Motor neuron (in vitro differentiated cells): Measurements from ENCODE around the gene EOLA1. TPM values are rescaled to one million over a fixed set of nuclear protein-coding genes. Genes with fewer than 3 reads are reported as not detected.
A peak's percentile ranks its signal among the peaks of the same experiment; 100 is the strongest.
"Not testable (repeated sequence)": the region's sequence is repeated elsewhere in the genome, so short reads cannot be mapped to it uniquely, and the experiment has no call there.

ENCODE experiments used
- ATAC-seq, 8 experiments: fragments of 200-7000 bp; cut with Tn5 transposase; replicated peaks in 6 of 8; 2 replicates each; pipeline ENCODE4 v1.8.0; 2021; ENCODE audit warnings: mild to moderate bottlenecking in 8 of 8, moderate library complexity in 8 of 8
- H3K27ac ChIP-seq, 2 donors: fragments of 250-450 bp; sonication (Bioruptor Pico); 2 replicates each; pipeline ENCODE4 v1.9.0; 2021; ENCODE audit warnings: antibody characterized with exemption in 2 of 2, mild to moderate bottlenecking in 2 of 2, moderate library complexity in 1 of 2
- H3K4me1 ChIP-seq, 2 donors: fragments of 250-450 bp; sonication (Bioruptor Pico); replicated peaks in 1 of 2; 2 replicates each; pipeline ENCODE4 v1.6.1; 2021; ENCODE audit warnings: antibody characterized with exemption in 2 of 2, mild to moderate bottlenecking in 2 of 2, moderate library complexity in 1 of 2
- H3K4me3 ChIP-seq, 5 donors: fragments of 250-450 bp; sonication (Bioruptor Pico); 2 replicates each; pipeline ENCODE4 v1.9.0; 2021; ENCODE audit warnings: antibody characterized with exemption in 5 of 5, mild to moderate bottlenecking in 5 of 5, moderate library complexity in 4 of 5
- WGBS, 10 experiments: fragments of 450-650 bp; shearing (Covaris generic); methylation state at CpG; one replicate each; pipeline ENCODE4 v1.0.0; 2022; 5-methylcytosine and 5-hydroxymethylcytosine counted together
- in situ Hi-C, 9 experiments: fragments of 400-800 bp; cut with MboI; loops; one replicate each; pipeline ENCODE4 v1.15.0; 2021; ENCODE audit warnings: low sequenced_read_pairs in 9 of 9, low pct_unique_long_range_greater_than_20kb in 2 of 9; ENCODE audit not compliant: unreplicated experiment in 9 of 9
- total RNA-seq, 8 experiments: library from RNA; unstranded; fragments of 300-600 nt; gene quantifications; 2 replicates each; pipeline versions ENCODE4 v1.2.3 to v1.2.4, GENCODE V29; 2022

EOLA1 gene
- total RNA-seq, 8 experiments from 2014 or later: 14.6 to 25.7 (median 17.3) TPM

GRCh38 chrX:149518236-149518635 lies 22.6 kb upstream of the EOLA1 start:
- WGBS, 10 experiments: 41 to 100% (median 74%) methylated on average over 1 to 6 of the region's 7 CpGs; no CpG with 5 or more reads in 4 of the 10 experiments
- Histone ChIP-seq H3K4me3 (no peak overlapping the region), H3K27ac (no peak overlapping the region), H3K4me1 (no peaks in the 10 kb centered on the region)
- in situ Hi-C loops: no loop called here
- no peak for ATAC-seq

GRCh38 chrX:149520636-149521277 lies 20.1 kb upstream of the EOLA1 start:
- 25 to 96% (median 84%) methylated on average over 3 of the region's 3 CpGs; no CpG with 5 or more reads in 6 of the 10 experiments for whole genome bisulfite sequencing, 10 experiments
- H3K4me3 ChIP-seq, H3K4me1 ChIP-seq, ATAC-seq, in situ Hi-C loops, H3K27ac ChIP-seq: not testable (repeated sequence)

GRCh38 chrX:149521438-149521837 lies 19.4 kb upstream of the EOLA1 start:
- in situ Hi-C loops: no loop called here
- Histone ChIP-seq H3K27ac (no peak overlapping the region), H3K4me1 (peaks cover 6 to 7% of the 10 kb centered on the region in 2 donors), H3K4me3 (no peak overlapping the region)
- WGBS, 10 experiments: 0 to 100% (median 22%) methylated on average over 1 to 9 of the region's 9 CpGs; no CpG with 5 or more reads in 3 of the 10 experiments
- no peak for ATAC-seq

DNA sequence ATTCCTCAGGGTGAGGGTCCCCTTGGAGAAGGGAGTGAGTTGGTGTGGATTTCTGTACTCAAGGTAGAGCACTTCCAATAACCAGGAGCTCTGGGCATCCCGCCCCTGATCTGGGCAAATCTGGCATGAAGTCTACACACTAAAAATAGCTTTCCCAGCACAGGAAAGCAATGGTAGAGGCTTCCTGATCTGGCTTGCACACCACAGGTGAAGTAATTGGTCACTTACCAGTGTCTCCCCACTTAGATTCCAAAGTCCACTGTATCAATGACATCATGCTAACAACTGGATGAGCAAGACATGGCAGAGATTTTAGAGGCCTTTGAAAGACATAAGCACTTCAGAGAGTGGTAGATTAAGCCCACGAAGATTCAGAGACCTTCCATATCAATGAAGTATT lies 17.9 kb upstream of the EOLA1 start:
- in situ Hi-C loops: no loop called here
- H3K27ac ChIP-seq: no peak overlapping the region
- no peak overlapping the region for H3K4me3 ChIP-seq
- H3K4me1 ChIP-seq: peaks cover 6 to 7% of the 10 kb centered on the region in 2 donors
- 47 to 80% (median 56%) methylated on average over 1 to 2 of the region's 2 CpGs; no CpG with 5 or more reads in 6 of the 10 experiments for WGBS, 10 experiments
- ATAC-seq: no peak

DNA sequence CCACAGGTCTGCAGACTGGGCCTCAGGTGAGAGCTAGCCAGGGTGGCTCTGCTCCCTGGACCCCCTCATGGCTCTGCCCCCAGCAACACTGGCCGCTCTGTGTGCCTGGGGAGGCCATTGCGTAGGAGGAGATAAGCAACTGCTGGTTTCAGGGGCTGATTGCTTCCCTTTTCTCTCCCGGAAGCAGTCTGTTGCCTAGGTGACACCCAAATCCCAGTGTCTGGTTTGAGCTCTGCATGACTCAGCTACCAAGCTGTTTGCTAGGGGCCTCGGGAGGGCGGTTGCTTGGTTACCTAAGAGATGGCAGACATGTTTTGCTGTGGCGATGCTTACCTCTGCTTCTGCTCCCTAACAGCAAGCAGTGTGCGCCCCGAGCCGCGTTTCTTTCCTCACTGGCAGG lies 15.4 kb upstream of the EOLA1 start:
- H3K4me3 ChIP-seq, H3K4me1 ChIP-seq, in situ Hi-C loops: not testable (repeated sequence)
- ATAC-seq: peak; percentile 86 to 99 (median 96)
- WGBS, 10 experiments: no CpG with 5 or more reads among the region's 10 CpGs
- peak overlapping the region; percentile 84 to 88 for H3K27ac ChIP-seq

DNA sequence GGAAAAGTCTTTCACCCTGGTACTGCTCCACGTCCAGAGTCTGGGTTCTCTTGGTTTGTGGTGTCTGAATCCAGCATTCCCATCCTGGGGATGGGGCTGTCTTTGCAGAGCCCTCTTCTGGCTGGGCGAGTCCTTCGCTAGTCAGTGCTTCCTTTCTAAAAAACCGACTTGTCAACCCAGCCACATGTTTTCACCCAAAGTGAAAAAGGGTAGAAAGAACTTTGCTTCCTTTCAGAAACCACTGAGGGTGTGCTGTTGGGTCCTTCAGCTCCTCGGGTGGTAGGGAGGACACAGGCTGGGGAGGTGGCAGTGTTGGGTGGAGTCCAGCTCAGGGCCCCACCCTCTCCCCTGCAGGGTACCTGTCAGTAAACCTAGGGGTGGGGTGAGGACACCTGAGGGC lies 14.9 kb upstream of the EOLA1 start:
- ATAC-seq: peak in 5 of 8 experiments; percentile 7 to 25 (median 23)
- not testable (repeated sequence) for H3K27ac ChIP-seq
- no CpG with 5 or more reads among the region's 5 CpGs for WGBS, 10 experiments

GRCh38 chrX:149526318-149527033 lies 14.3 kb upstream of the EOLA1 start:
- H3K4me1 ChIP-seq, in situ Hi-C loops, H3K27ac ChIP-seq, H3K4me3 ChIP-seq, ATAC-seq: not testable (repeated sequence)
- WGBS, 10 experiments: no CpG with 5 or more reads among the region's 13 CpGs

More for the DNA sequence above, 14.9 kb upstream of the EOLA1 start:
- in situ Hi-C loops, H3K4me3 ChIP-seq, H3K4me1 ChIP-seq: not testable (repeated sequence)

DNA sequence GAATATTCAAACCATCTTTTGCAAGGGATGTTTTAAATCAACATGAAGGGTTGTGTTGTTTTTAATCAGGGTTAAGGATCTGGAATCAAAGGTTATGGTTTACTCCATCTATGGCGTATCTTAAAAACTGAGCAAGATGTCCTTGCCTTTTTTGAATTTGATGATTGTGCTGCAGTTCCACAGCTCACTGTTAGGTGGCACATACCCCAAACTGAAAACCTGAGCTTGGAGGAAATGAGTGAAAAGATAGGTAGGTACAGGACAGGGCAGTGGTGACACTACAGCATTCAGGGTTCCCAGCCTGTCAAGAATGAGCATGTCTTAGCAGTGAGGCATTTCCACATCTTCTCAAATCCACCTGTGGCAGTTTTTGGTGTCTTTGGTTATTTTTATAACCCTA lies 13.1 kb upstream of the EOLA1 start:
- ATAC-seq: peak in 4 of 8 experiments; percentile 23 to 58 (median 36)
- Histone ChIP-seq H3K4me1 (peaks cover 6 to 7% of the 10 kb centered on the region in 2 donors), H3K27ac (no peak overlapping the region), H3K4me3 (no peak overlapping the region)
- in situ Hi-C loops: no loop called here
- 86% methylated on average over 1 of the region's 1 CpG; no CpG with 5 or more reads in 8 of the 10 experiments for WGBS, 10 experiments

DNA sequence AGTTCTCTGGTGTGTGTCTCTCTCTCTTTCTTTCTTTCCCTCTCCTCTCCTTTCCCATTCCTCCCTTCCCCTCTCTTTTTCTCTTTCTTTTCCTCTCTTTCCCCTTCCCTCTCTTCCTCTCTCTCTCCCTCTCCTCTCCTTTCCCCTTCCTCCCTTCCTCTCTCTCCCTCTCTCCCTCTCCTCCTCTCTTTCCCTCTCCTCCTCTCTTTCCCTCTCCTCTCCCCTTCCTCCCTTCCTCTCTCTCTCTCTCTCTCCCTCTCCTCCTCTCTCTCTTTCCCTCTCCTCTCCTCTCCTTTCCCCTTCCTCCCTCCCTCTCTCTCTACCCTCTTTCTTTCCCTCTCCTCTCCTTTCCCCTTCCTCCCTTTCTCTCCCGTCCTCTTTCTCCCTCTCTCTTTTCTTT lies 12.4 kb upstream of the EOLA1 start:
- WGBS, 10 experiments: 8 to 100% (median 55%) methylated on average over 1 of the region's 1 CpG; no CpG with 5 or more reads in 4 of the 10 experiments
- H3K4me3 ChIP-seq: no peak overlapping the region
- no peak overlapping the region for H3K27ac ChIP-seq
- H3K4me1 ChIP-seq: peaks cover 6 to 7% of the 10 kb centered on the region in 2 donors
- no peak for ATAC-seq
- in situ Hi-C loops: no loop called here

- H3K4me1 ChIP-seq: no peaks in the 10 kb centered on the region
- no peak overlapping the region for H3K4me3 ChIP-seq
- no CpG with 5 or more reads among the region's 2 CpGs for WGBS, 10 experiments
- in situ Hi-C loops: no loop called here
- ATAC-seq: no peak
- no peak overlapping the region for H3K27ac ChIP-seq
Measured at GRCh38 chrX:149531599-149531998, 9.2 kb upstream of the EOLA1 start.

- in situ Hi-C loops, H3K4me1 ChIP-seq, H3K27ac ChIP-seq, H3K4me3 ChIP-seq, ATAC-seq: not testable (repeated sequence)
- whole genome bisulfite sequencing, 10 experiments: no CpG with 5 or more reads among the region's 3 CpGs
Measured at GRCh38 chrX:149532868-149533267, 7.9 kb upstream of the EOLA1 start.

DNA sequence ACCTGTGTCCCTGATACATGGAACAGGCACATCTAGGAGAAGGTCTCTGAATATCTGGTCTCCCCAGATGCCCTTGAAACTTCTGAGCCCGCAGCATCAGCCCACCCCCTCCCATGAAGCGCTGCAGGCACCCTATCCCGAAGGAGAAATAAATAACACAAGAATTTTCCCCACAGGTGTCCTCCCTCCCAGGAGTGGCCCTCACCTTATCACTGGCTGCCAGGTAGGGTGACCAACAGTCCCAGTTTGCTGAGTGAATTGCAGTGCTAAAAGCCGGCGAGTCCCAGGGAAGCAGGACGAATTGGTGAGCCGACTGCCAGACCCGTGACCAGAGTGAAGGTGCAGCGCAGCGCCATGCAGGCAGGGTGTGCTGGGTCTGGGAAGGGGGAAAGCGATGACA lies 6.8 kb upstream of the EOLA1 start:
- H3K27ac ChIP-seq, ATAC-seq, in situ Hi-C loops, H3K4me3 ChIP-seq, H3K4me1 ChIP-seq: not testable (repeated sequence)
- no CpG with 5 or more reads among the region's 11 CpGs for WGBS, 10 experiments

- in situ Hi-C loops, H3K4me1 ChIP-seq, H3K27ac ChIP-seq, ATAC-seq, H3K4me3 ChIP-seq: not testable (repeated sequence)
- 42 to 89% (median 72%) methylated on average over 1 to 3 of the region's 3 CpGs; no CpG with 5 or more reads in 6 of the 10 experiments for WGBS, 10 experiments
Measured at GRCh38 chrX:149534926-149535602, 5.7 kb upstream of the EOLA1 start.
